Measurements from ENCODE around the gene NR3C1.

Gene NR3C1

DNA sequence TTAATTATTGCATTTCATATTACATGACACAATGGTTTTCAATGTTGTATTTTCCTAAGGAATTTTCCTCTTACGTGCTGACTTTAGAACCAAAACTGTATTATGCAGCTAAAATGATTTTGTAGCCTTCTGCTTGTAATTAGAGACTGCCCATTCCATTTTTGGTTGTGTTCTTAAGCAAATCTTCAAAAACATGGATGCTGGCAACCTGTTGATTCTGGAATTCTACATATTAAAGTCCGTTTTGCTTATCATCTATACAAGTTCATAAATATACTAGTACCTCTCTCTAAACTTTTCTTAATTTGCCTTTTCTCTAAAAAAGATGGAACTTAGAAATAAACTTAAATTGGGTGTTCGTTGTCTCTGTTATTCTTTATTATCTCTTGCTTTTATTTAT, 88.3 kb downstream of the NR3C1 start:
- H3K4me3 ChIP-seq (ENCODE audit: low read depth, low read length): no peak overlapping the region
- H3K27me3 ChIP-seq (ENCODE audit: control insufficient read depth, insufficient read depth, low read length): no peaks in the 10 kb centered on the region
- no peak overlapping the region for H3K27ac ChIP-seq
- H3K4me1 ChIP-seq: peaks cover 8% of the 10 kb centered on the region
- H3K36me3 ChIP-seq (ENCODE audit: control insufficient read depth, insufficient read depth, low read length): no peaks in the 10 kb centered on the region
- no peaks in the 10 kb centered on the region for H3K9me3 ChIP-seq (ENCODE audit: control insufficient read depth, low read length)
- H3K4me2 ChIP-seq (ENCODE audit: low read length): no peak overlapping the region
- no peak overlapping the region for H3K9ac ChIP-seq
- H3K79me2 ChIP-seq: peaks cover 17% of the 10 kb centered on the region
- H2AFZ ChIP-seq: no peak overlapping the region
- TF ChIP-seq, protein P1, sequence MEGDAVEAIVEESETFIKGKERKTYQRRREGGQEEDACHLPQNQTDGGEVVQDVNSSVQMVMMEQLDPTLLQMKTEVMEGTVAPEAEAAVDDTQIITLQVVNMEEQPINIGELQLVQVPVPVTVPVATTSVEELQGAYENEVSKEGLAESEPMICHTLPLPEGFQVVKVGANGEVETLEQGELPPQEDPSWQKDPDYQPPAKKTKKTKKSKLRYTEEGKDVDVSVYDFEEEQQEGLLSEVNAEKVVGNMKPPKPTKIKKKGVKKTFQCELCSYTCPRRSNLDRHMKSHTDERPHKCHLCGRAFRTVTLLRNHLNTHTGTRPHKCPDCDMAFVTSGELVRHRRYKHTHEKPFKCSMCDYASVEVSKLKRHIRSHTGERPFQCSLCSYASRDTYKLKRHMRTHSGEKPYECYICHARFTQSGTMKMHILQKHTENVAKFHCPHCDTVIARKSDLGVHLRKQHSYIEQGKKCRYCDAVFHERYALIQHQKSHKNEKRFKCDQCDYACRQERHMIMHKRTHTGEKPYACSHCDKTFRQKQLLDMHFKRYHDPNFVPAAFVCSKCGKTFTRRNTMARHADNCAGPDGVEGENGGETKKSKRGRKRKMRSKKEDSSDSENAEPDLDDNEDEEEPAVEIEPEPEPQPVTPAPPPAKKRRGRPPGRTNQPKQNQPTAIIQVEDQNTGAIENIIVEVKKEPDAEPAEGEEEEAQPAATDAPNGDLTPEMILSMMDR (IDR thresholded peaks at IDR 0.05): no peak

DNA sequence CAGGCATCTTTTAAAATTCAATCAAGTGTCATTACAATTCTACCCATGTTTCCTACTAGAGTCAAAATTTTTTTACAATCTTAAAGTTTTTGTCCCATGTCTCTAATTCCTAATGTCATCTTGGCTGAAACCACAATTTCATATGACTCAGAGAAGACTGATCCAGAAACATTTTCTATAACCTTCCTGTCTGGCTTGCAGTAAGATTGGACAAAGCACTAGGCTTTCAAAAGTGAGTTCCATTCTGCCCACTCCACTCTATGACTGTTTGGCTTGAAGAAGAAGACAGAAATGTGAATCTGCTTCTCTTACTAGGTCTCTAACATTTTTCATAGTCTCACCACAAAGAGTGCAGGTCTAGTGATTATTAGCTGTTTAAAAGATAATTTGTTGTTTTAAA, 88.8 kb downstream of the NR3C1 start:
- TF ChIP-seq, protein P1 (IDR thresholded peaks at IDR 0.05): no peak
- Histone ChIP-seq H3K27me3 (ENCODE audit: control insufficient read depth, insufficient read depth, low read length) (no peaks in the 10 kb centered on the region), H3K79me2 (peaks cover 17% of the 10 kb centered on the region), H3K36me3 (ENCODE audit: control insufficient read depth, insufficient read depth, low read length) (no peaks in the 10 kb centered on the region), H3K4me1 (peaks cover 8% of the 10 kb centered on the region), H3K27ac (no peak overlapping the region), H3K4me3 (ENCODE audit: low read depth, low read length) (no peak overlapping the region), H3K4me2 (ENCODE audit: low read length) (no peak overlapping the region), H3K9ac (no peak overlapping the region), H3K9me3 (ENCODE audit: control insufficient read depth, low read length) (no peaks in the 10 kb centered on the region), H2AFZ (no peak overlapping the region)

DNA sequence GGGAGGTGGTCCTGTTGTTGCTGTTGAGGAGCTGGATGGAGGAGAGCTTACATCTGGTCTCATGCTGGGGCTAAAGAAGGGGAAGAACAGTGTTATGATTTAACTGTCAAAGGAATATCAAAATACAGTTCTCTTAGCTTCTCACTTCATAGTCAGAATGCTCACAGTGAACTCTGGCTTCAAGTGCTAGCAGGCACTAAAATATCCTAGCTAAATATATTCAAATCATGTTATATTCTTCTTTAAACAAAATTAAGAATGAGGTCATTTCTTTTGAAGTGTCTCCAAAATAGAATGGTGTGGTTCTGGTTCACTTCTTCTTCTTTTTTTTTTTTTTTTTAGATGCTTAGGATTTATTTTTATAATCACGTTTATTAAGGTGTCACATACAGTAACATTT, 89.4 kb downstream of the NR3C1 start:
- peaks cover 8% of the 10 kb centered on the region for H3K4me1 ChIP-seq
- H3K27me3 ChIP-seq (ENCODE audit: control insufficient read depth, insufficient read depth, low read length): no peaks in the 10 kb centered on the region
- H3K79me2 ChIP-seq: peaks cover 17% of the 10 kb centered on the region
- no peak overlapping the region for H3K27ac ChIP-seq
- H3K4me3 ChIP-seq (ENCODE audit: low read depth, low read length): no peak overlapping the region
- no peak overlapping the region for H2AFZ ChIP-seq
- H3K9me3 ChIP-seq (ENCODE audit: control insufficient read depth, low read length): no peaks in the 10 kb centered on the region
- H3K9ac ChIP-seq: no peak overlapping the region
- TF ChIP-seq, protein P1 (IDR thresholded peaks at IDR 0.05): no peak
- no peaks in the 10 kb centered on the region for H3K36me3 ChIP-seq (ENCODE audit: control insufficient read depth, insufficient read depth, low read length)
- no peak overlapping the region for H3K4me2 ChIP-seq (ENCODE audit: low read length)

DNA sequence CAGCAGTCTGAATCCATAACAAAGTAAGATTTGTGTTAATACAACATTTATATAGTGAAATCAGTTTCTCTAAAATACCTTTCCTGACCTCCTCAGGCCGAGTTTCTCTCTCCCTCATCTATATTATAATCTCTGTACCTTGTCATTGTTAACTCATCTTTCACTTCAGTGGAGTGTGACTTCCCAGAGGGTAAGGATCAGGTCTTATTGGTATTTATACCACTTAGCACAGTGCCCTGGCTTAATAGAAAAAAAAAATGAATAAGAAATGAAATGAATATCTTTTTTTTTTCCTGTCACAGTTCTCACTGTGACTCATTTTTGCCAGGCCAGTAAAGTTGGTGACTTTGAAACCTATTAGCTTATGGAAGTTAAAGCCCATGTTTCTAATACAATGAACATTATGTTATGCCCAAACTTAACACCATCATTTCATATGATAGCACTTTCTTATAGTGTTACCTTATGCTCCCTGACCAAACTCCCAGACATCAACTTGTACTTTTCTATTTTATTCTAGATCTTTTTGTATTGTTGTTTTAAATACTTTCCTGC, 90.1 kb downstream of the NR3C1 start:
- Histone ChIP-seq H3K9me3 (ENCODE audit: control insufficient read depth, low read length) (no peaks in the 10 kb centered on the region), H3K4me2 (ENCODE audit: low read length) (no peak overlapping the region), H3K9ac (no peak overlapping the region), H3K27ac (no peak overlapping the region), H3K27me3 (ENCODE audit: control insufficient read depth, insufficient read depth, low read length) (no peaks in the 10 kb centered on the region), H3K36me3 (ENCODE audit: control insufficient read depth, insufficient read depth, low read length) (no peaks in the 10 kb centered on the region), H3K79me2 (peaks cover 17% of the 10 kb centered on the region), H3K4me3 (ENCODE audit: low read depth, low read length) (no peak overlapping the region), H2AFZ (no peak overlapping the region), H3K4me1 (peaks cover 8% of the 10 kb centered on the region)
- TF ChIP-seq, protein P1 (IDR thresholded peaks at IDR 0.05): no peak

DNA sequence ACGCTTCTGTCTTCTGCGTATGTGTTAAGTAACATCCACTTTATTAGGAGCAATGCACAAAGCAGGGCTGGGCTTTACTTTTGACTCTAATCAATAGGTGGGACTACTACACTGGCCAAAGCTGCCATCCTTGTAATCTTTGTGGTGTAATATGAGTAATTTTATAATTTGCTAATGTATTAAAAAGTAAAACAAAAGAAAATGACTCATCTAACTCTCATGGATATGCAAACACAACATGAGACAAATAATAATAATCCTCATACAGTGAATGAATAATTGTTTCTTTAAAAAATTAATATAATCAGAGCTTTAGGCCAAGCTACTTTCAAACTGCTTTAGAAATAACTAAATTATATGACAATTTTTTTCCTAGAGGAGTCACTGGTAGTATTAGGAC, 90.7 kb downstream of the NR3C1 start:
- Histone ChIP-seq H3K4me1 (peaks cover 8% of the 10 kb centered on the region), H3K36me3 (ENCODE audit: control insufficient read depth, insufficient read depth, low read length) (no peaks in the 10 kb centered on the region), H3K79me2 (peaks cover 17% of the 10 kb centered on the region), H3K9ac (no peak overlapping the region), H3K27me3 (ENCODE audit: control insufficient read depth, insufficient read depth, low read length) (no peaks in the 10 kb centered on the region), H3K4me2 (ENCODE audit: low read length) (no peak overlapping the region), H2AFZ (no peak overlapping the region), H3K9me3 (ENCODE audit: control insufficient read depth, low read length) (no peaks in the 10 kb centered on the region), H3K27ac (no peak overlapping the region), H3K4me3 (ENCODE audit: low read depth, low read length) (no peak overlapping the region)
- TF ChIP-seq, protein P1 (IDR thresholded peaks at IDR 0.05): no peak

Data from parathyroid adenoma (tissue), 2 donors.